ENCODE data around the gene DISC1.

DNA sequence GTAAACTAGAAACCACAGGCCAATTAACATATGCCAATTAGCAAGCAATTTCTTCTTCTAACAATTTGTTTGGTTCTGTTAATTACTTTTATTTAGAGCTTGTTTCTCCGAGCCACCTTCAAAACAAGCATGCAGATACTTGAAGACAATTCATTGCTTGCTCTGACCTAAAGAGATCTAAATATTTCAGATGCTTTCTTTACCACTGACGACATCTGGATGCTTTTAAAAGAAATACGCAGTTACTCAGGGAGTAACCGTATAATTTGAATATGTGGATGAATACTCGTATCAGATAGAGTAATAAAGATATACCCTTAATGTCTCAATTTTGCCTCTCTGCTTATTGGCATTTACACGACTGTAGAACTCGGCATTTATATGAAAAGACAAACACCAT, 390.0 kb downstream of the DISC1 start:
- TF ChIP-seq, protein P1, sequence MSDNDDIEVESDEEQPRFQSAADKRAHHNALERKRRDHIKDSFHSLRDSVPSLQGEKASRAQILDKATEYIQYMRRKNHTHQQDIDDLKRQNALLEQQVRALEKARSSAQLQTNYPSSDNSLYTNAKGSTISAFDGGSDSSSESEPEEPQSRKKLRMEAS (IDR thresholded peaks at IDR 0.05; ENCODE audit: low read depth), result no peak
- no peak for TF ChIP-seq MEF2A (IDR thresholded peaks at IDR 0.05; ENCODE audit: borderline replicate concordance, low read depth)
- no peak for TF ChIP-seq YY1 (IDR thresholded peaks at IDR 0.05; ENCODE audit: low read depth)

Measured in SK-N-SH (cell line).